ENCODE measurements around the gene OR10H4.
"Not testable (repeated sequence)": the region's sequence is repeated elsewhere in the genome, so short reads cannot be mapped to it uniquely, and the experiment has no call there.

OR10H4 gene

DNA sequence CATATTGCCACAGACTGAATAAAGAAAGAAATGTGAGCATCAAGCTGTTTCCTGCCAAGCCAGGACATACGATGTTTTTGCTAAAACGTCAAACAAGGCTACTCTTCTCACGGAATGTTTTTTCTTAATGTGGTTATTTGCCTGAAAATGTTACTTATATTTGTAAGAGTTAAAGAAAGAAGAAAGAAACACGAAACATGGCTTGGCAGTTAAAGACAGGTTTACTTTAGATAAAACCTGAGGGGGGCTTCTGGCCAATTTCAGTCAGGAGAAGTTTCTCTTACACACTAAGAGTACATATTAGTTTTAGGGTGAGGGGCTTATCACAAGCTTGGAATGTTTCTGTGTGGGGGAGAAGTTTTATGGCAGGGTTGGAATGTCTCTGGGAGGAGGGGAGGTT is 4.4 kb upstream of the OR10H4 start:
- DNase-seq (ENCODE audit: low read depth) = no peak

DNA sequence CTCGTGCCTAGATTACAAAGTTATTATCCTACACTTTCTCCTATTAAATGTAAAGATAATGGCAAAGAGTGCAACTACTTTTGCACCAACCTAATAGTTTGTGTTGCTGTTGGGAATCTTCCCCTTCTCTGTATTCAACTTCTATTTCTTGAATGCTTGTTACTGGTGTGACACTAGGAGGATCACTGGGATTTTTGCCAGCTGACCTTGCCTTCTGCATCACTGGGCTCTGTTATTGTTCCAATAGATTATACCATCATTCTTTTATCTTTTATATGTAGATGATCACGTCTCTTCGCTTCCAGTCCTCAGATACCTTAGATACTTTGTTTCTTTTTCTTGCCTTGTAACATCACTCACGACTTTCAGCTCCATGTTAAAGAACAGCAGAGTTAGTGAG is 3.5 kb upstream of the OR10H4 start:
- DNase-seq (ENCODE audit: low read depth) = no peak

DNA sequence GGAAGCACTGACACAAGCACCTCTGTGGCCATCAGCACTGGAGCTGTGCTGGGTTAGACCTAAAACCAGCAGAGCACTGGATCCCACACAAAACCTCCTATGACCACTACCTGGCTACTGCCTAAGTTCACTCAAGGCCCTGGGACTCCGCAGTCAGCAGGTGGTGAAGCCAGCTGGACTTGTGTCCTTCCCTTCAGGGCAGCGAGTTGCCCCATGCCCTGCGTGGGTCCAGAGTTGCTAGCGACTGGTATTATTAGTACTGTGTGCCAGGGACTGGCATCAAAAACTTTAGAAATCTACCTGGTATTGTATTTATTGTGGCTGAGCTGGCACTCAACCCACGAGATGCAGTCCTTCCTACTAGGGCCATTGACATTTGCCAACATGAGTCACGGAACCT is 6.0 kb downstream of the OR10H4 start:
- DNase-seq (ENCODE audit: low read depth) = no peak

DNA sequence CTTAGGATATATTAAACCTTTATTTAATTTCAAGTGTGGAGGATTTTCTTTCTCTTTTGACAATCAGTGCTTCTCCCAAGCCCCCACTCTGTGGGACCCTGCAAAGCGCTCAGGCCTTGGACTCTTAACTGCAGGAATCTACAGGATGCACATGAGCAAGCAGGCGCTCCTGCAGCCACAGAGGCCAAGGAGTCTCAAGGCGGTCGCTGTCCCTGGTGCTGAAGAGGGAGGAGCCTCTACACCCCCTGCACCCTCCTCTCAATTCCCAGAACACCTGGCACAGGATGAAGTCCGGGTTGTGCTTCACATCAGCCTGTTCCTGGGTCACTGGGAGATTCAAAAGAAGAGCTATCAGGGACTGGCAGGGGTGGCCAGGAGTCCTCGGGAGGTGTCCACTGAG is 13.5 kb downstream of the OR10H4 start:
- DNase-seq (ENCODE audit: low read depth) = no peak

DNA sequence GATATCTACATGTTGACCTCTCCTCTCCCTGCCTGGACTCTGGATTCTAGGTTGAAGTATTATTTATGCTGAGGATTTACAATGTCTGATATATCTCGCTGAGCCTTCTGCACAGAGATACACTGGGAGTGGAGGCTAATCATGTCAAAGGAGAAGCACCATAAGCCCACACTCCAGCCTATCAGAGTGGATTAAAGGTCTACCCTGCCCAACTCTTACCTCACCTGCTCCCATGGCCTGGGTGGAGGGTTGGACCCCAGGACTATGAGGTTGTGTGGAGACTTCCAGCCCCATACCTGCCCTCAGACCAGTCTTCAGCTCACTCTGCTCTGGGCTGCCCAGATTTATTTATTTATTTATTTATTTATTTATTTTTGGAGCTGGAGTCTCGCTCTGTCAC is 15.4 kb downstream of the OR10H4 start:
- DNase-seq (ENCODE audit: low read depth) = no peak

DNA sequence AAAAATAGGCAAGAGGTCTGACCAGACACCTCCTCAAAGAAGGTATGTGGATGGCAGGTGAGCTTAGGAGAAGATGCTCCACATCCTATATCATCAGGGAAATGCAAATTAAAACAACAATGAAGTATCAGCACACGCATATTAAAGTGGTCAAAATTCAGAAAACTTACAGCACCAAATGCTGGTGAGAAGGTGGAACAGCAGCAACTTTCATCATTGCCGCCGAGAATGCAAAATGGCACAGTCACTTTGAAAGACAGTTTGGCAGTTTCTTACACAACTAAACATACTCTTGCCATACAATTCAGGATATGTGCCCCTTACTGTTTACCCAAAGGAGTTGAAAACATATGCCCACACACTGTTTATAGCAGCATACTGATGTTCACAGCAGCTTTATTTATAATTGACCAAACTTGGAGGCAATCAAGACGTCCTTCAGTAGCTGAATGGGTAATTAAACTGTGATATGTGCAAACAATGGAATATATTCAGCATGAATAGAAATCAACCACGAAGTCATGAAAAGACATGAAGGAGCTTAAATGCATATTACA is 22.5 kb downstream of the OR10H4 start:
- DNase-seq (ENCODE audit: low read depth) = no peak

DNA sequence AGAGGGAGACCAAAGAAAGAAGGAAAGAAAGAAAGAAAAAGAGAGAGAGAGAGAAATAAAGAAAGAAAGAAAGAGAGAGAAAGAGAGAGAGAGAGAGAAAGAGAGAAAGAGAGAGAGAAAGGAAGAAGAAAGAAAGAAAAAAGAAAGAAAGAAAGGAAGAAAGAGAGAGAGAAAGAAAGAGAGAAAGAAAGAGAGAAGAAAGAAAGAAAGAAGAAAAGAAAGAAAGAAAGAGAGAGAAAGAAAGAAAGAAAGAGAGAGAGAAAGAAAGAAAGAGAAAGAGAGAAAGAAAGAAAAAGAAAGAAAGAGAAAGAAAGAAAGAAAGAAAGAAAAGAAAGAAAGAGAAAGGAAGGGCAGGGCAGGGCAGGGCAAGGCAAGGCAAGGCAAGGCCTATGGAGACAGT is 23.2 kb downstream of the OR10H4 start:
- not testable (repeated sequence) for DNase-seq (ENCODE audit: low read depth)

DNA sequence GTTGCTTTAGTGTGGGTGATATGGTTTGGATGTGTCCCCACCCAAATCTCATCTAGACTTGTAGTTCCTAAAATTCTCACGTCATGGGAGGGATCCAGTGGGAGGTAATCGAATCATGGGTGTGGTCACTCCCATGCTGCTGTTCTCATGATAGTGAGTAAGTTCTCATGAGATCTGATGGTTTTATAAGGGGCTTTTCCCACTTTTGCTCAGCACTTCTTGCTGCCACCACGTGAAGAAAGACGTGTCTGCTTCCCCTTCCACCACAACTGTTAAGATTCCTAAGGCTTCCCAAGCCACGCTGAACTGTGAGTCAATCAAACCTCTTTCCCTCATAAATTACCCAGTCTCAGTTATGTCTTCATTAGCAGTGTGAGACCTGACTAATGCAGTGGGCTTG is 26.0 kb downstream of the OR10H4 start:
- no peak for DNase-seq (ENCODE audit: low read depth)

DNA sequence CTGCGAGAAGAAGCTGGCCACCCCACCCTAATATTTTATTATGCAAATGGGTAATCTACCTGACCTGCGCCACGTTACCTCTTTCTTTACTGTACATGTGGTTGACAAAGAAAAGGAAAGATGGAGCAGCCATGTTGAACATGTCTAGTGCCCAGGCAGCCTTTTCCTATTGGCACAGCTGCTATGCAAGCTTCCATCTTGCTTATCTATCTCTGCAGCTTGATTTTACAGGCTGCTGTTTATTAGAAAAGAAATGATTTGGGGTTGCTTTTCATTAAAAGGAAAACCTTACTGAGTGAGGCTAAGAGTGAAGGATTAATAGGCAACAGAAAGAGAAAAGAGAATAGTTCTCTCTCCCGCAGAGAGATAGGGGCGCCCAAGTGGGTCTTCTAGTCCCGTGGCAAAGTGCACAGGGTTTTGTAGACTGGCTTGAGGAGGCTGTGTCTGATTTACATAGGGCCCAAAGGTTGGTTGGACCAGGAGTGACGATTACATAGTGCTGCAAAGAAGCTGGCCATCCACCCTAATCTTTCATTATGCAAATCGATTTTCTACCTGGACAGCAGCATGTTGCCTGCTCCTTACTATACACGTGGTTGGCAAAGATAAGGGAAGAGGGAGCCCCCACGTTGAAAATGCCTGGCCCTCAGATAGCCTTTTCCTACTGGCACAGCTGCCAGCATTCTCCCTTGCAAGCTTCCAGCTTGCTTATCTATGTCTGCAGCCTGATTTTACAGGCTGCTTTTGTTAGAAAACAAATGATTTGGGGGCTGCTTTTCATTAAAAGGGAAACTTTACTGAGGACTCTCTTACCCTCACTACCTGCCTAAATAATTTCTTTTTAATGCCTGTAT is 28.3 kb downstream of the OR10H4 start:
- DNase-seq (ENCODE audit: low read depth) = no peak

DNA sequence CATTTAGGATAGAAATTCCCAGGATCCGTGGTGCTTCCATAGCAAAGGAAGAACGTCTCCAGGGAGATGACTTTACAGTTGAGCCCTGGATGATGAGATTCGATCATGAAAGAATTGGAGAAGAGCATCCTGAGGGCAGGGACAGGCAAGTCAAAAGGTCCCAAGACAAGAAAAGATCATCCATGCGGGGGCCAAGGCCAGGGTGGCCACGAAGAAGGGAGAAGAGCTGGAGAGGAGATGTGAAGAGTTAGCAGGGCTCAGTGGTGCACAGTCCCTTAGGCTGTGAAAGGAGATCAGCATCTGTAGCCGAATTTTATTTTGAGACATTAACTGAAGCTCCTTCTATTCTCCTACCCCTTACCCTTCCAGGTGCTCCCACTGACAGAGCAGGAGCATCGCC is 28.9 kb downstream of the OR10H4 start:
- no peak for DNase-seq (ENCODE audit: low read depth)

DNA sequence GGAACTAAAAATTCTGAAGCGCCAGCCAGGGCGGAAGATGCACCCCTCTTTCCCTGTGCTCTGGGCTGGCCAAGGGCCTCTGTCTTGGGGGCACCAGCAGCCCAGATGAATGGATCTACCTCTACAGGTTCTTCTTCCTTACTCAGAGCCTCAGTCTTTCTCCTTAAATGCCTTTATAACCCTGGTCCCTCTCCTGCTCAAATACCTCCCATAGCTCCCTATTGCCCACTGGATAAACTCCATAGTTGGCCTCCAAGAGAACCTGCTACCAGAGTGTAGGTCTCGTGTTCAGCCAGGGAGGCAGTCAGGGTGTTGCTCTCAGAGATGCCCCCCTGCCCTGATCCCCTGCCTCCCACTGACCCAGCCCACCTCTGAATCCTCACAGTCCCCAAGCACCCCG is 30.5 kb downstream of the OR10H4 start:
- DNase-seq (ENCODE audit: low read depth) = no peak

DNA sequence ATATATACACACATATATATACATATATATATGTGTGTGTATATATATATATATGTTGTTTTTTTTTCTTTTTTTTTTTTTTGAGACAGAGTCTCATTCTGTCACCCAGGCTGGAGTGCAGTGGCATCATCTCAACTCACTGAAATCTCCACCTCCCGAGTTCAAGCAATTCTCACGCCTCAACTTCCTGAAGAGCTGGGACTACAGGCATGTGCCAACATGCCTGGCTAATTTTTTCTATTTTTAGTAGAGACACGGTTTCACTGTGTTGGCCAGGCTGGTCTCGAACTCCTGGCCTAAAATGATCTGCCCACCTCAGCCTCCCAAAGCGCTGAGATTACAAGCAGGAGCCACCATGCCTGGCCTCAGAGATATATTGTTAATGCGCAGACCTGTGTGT is 37.0 kb downstream of the OR10H4 start:
- DNase-seq (ENCODE audit: low read depth) = not testable (repeated sequence)

DNA sequence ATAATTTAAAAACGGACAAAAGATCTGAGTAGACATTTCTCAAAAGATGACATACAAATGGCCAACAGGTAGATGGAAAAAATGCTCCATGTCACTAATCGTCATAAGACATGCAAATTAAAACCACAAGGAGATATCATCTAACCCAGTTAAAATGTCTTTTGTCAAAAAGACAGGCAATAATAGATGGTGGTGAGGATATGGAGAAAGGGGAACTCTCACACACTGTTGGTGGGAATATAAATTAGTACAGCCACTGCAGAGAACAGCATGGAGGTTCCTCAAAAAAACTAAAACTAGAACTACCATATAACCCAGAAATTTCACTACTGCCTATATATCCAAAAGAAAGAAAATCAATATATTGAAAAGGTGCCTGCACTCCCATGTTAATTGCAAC is 37.9 kb downstream of the OR10H4 start:
- no peak for DNase-seq (ENCODE audit: low read depth)

DNA sequence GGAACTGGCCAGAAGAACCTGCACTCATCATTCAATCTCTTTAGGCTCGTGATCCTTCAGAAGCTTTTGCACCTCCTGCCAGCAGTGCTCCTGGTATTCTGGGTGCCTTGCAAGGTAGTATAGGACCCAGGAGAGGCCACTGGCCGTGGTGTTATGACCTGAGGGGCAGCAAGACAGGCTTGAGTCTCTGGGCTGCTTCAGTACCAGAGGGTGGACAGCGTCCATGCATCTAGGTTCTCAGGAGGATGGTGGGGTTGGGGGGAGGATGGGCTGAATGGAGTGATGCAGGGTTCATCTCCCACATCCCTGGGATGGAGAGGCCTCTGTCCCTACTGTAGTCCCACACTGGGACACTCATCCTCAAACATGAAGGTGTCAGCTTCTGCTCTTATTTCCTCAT is 41.1 kb downstream of the OR10H4 start:
- no peak for DNase-seq (ENCODE audit: low read depth)

DNA sequence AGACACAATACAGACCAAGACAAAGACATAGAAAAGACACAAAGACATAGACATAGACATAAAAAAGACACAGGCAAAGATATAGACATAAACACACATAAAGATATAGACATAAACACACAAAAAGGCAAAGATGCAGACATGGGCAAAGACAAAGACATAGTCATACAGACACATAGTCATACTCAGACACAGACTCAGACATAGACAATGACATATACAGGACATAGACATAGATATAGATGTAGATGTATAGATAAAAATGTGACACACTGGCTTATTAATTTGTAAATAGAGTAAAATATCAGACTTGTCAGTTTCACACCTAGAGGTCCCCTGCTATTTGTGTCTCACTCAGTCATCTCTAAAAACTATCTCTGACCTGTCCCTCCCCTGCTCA is 42.8 kb downstream of the OR10H4 start:
- no peak for DNase-seq (ENCODE audit: low read depth)

DNA sequence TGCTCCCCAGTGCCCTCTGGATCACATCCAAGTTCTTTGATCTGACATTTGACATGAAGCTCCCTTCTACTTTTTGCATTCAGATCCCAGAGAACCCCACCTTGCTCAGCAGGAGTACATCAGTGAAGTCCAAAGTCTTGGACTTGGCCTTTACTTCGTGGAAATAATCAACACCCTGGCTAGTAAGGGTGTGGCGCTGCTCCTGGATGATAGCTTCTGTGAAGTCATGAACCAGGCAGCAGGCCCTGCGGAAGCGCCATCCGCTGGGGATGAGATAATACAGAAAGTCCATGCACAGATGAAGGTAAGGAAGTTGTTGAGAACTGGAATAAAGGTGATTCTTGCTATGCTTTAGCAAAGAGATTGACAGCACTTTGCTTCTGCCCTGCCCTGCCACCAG is 43.2 kb downstream of the OR10H4 start:
- no peak for DNase-seq (ENCODE audit: low read depth)

DNA sequence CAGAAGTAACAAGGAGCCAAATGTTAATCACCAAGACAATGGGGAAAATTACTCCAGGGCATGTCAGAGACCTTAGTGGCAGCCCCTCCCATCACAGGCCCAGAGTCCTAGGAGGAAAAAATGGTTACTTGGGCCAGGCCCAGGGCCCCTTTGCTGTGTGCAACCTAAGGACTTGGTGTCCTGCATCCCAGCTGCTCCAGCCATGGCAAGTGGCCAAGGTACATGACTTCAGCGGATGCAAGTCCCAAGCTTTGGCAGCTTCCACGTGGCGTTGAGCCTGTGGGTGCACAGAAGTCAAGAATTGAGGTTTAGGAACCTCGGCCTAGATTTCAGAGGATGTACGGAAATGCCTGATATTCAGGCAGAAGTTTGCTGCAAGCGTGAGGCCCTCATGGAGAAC is 46.7 kb downstream of the OR10H4 start:
- no peak for DNase-seq (ENCODE audit: low read depth)

DNA sequence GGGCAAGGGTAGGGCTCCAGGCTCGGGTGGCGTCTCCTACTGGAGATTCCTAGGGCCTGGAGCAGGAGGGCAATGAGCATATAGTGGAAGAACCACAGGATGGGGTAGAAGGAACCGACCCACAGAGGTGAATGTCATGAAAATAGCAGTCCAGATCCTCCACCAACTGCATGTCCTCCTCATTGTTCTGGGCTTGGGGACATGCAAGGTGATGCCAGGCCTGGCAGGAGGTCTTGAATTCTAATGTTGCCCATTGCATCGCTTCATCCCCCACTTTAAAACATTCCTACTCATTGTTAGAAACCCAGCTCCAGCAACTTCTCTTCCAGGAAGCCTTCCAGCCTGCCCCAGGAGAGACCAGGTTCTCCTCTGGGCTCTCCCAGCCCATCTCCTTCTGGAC is 49.4 kb downstream of the OR10H4 start:
- no peak for DNase-seq (ENCODE audit: low read depth)

Data from activated gamma-delta T cell treated with anti-CD3 and anti-CD28 coated beads, Interleukin-2, amount 50 U/mL, for 16 hours (primary cell).